Frontal cortex (tissue), 4 donors: ENCODE results near the gene MYLK. TPM values are rescaled to one million over a fixed set of nuclear protein-coding genes. Genes with fewer than 3 reads are reported as not detected.

Experiments
- DNase-seq, 2 donors: peaks; one replicate each; pipeline ENCODE4 v3.0.0; 2012; ENCODE audit warnings: low spot score in 2 of 2
- FAIRE-seq: peaks from 2 replicates; lab custom pipeline; 2012; peaks lifted over from hg19 to GRCh38; lab: Jason Lieb, UNC
- total RNA-seq: library from RNA; depleted of rRNA; stranded (reverse); fragments of >200 nt; gene quantifications from one replicate; pipeline ENCODE4 v1.2.3, GENCODE V29; 2014
- donor health status: control.
- donor health status: control.
- donor health status: control.

The MYLK gene
- total RNA-seq, 1 donor from 2014 or later: 6.1 TPM

GRCh38 chr3:123801474-123801873 is 82.7 kb downstream of the MYLK start:
- FAIRE-seq: no peak
- no peak for DNase-seq

- DNase-seq: no peak
- no peak for FAIRE-seq
Observed at GRCh38 chr3:123800362-123800682, 83.8 kb downstream of the MYLK start.

DNA sequence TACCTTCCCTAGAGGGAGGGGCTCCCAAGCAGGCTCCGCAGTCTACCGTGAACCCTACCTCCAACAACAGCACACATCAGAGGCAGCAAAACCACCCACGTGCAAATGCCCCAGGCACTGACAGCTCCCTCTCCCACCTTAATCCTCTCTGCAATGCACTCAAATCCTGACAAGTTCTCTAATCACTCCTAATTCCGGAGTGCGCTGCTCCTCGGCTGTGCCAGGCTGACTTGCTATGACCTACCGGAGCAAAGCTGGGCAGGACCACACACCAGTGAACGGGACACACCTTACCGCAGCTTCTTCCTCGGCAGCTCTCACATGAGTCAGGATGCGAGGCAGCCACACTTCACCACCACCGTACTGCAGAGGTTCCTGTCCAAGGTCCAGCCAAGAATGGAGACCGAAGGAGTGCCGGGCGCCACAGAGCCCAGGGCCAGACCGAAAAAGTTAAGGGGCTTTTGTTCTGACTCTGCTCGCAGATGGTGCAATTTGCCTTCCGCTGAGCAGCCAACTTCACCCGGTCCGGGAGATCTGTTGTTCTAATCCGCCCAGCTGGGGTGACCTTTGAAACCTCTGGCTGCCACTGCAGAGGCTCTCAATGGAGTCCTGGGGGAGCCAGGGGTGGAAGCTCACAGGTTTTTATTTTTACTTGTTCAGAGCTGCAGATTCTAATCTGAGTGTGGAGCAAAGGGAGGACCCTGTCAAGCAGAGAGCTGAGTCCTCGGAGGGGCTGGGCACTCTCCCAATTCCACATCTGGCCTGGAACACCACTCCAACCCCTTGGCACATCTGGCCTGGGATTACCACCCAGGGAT is 84.4 kb downstream of the MYLK start:
- FAIRE-seq: no peak
- DNase-seq: no peak

GRCh38 chr3:123798550-123798949 is 85.6 kb downstream of the MYLK start:
- FAIRE-seq (no peak), DNase-seq (no peak)

DNA sequence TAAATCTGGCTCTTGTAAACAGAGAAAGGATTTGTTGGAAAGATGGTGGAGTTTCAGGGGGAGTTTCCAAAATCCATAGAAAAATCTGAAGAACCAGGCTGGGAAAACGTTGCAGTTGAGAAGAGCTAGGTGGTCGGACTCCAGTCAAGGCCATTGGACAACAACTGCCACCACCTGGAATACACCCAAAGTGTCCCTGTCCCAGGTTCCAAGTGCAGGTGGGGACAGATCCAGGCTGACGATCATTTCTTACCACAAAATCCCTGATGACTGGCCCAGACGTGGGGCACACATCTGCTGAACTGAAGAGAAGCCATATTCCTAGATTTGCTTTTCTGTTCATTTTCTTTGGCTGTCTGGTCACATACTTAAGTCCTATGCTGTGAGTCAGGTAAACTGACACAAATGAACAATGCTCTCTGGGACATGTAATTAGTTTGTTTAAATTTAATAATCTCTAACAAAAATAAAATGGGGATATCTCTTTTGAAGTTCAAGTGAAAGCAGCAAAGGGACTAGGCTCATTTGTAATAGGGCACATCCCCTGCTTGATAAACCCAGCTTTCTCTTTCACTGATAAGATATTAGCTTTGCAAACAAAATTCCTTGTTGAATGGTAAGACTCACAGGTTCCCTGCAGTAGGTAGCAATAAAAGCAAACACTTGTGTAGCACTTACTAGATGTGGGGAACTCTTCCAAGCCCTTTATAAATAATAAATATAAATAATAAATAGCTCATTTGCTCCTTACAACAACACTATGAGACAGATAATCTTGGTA is 88.5 kb downstream of the MYLK start:
- DNase-seq (no peak), FAIRE-seq (no peak)

DNA sequence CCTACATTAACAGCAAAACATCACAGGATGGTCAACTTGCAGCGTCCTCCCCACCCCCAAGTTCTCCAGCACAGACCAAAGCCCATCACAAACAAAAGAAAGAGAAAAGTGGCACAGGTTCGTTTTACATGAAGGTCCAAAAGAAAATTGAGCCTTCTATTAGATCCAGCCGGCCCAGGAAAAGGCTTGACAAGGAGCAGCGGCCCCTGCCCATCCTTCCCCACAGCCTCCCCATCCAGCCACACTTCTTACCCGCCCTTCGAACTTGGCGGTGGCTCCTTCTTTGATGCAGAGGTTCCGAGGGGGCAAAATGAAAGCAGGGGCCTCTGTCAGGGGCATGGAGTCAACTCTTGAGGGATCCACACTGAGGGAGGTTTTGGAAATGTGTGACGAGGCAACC is 90.7 kb downstream of the MYLK start:
- DNase-seq: no peak

DNA sequence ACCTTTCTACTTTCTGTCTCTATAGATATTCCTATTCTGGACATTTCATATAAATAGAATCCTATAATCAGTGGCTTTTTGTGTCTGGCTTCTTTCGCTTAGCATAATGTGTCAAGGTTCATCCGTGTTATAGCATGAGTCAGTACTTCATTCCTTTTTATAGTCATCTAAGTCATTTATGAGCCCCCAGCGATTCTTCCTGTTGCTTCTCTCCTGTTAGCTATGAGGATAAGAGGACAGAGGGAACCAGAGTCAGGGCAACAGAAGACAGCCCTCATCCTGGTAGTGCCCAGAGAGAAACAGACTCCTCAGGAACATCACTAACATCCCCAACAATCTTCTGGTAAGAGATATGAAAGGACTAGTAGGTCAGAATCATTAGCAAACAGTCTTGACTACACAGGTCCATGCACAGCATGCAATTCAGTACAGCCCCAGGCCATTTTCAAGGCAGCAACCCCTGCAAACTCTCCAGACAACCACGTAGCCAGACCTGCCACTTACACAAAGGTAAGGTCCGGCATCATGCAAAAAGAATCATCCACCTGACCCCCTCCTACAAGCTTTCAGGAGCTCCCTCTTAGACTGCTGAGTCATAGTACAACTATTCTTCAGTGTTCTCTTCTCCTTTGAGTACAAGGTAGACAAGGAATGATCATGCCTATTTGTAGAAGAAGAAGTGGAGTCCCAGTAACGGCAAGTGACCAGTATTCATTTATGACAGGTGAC is 91.5 kb downstream of the MYLK start:
- no peak for FAIRE-seq
- DNase-seq: no peak

More for the DNA sequence above, 90.7 kb downstream of the MYLK start:
- FAIRE-seq: no peak

DNA sequence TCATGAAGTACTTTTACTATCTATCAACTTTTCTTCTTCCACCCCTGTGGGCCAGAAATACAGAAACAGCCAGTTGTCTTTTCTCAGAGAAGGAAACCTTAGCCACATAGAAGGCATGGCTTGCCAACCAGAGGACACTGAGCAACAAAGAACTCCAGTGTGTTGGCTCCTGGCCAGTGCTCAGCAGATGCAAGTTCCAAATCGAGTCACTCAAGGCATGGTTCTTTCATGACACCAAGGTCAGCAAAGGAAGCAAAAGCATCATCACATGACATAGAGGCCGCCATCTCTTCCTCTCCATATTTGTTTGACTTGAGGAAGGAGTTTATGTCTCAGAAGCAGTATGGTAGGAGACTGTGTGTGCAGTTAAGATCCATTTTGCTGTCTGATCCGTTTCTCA is 92.2 kb downstream of the MYLK start:
- no peak for FAIRE-seq
- no peak for DNase-seq

- FAIRE-seq: peak; percentile 13
- no peak for DNase-seq
Observed at GRCh38 chr3:123791417-123791816, 92.7 kb downstream of the MYLK start.

DNA sequence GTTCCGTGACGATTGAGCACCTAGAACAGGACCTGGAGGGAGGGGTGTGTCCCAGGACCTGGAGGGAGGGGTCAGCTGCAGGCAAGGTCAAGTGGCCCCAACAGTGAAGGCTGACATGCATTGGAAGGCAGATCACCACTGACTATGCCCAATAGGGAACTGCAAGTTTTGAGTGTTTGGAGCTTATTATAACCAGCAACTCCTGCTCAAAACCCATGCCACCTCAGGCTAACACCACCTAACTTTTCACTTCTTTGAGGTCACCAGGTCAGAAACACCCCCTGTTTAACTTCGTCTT is 93.1 kb downstream of the MYLK start:
- DNase-seq (no peak), FAIRE-seq (no peak)

DNA sequence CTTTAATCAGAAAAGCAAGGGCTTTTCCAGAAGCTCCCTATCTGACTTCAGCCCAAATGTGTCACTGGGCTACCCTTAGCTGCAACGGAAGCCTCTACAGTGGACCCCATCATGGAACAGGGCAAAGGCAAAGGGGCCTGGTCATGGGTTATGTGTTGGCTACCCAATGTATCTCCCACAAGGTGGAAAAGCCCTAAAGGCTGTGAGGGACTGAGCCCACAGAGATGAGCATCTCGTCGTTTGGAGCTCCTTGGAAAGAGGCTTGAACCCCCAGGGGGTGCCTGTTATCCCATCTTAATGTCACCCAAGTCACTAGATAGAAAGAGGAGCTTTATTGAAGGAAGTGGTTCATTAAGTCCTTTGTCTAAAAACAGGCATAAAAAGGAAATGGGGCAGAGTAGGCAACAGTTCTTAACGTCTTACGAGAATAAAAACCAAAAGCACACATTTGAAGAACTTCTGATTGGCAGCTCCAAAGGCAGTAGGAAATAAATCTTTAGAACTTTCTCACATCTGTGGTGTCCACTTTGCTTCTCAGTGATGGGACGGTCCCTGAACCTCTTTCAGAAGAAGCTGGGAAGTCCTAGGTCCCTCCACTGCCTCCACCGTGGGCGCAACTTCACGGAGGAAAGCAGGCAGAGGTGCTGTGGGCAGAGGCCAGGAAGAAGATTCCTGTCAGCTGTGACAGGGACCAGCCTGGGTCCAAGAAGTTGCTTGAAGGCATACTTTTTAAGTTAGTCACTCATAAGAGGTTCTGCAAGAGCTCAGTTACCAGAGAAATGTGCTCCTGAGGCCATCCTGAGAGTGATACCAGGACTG is 93.7 kb downstream of the MYLK start:
- DNase-seq (no peak), FAIRE-seq (no peak)

DNA sequence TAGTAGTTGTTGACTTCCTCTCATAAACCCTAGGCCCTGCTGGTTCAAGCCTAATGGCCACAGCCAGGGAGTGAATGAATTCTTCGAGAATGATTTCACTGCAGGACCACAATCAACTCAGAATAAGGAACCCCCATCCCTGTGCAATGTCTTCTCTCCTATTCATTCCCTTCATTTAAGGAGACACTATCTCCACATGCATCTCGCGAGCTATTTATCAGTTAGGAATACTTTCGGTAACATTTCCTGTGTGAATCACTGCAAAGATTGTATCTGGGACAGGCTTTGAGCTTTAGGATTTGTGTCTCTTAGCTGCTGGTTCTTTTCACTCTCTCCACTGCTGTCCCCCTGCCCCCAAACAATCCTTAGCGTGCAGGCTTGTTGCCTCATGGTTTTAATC is 94.4 kb downstream of the MYLK start:
- FAIRE-seq: no peak
- DNase-seq: no peak

DNA sequence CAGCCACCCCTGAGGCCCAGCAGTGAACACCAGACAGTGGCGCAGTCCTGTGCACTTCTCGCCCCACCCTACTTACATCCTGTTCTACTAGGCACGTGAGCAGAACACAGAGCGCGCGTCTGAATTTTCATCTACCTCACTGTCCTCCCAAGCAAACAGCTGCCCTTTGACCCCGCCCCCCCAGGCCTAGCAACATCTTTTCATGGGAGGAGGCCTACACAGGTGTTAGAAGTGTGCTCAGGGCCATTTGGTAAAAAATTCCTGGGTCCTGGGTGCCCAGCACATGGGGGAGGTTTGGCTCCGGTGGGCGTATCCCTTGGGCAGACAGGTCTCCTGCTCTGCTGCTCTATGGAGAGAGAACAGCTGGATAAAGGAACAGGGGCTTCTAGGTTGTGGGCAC is 95.0 kb downstream of the MYLK start:
- DNase-seq: no peak
- no peak for FAIRE-seq

- DNase-seq (no peak), FAIRE-seq (no peak)
Observed at GRCh38 chr3:123788710-123789109, 95.4 kb downstream of the MYLK start.

DNA sequence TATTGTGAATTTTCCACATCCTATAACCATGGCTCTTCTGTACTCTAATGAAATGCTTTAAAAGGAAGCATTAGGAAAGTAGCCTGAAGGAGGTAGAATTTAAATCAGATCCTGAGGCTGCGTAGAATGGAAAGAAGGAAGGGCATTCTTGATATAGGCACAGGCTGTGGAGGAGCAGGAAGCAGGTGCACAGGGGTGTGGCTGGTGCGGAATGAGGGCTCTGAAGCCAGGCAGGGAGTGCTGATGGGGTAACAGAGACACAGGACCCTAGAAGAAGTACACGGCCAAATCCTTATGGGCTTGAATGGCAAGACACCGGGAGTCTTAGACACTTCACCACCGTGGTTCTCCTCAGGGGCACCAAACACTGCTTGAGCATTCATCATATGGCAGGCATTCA is 97.0 kb downstream of the MYLK start:
- no peak for DNase-seq
- FAIRE-seq: no peak

DNA sequence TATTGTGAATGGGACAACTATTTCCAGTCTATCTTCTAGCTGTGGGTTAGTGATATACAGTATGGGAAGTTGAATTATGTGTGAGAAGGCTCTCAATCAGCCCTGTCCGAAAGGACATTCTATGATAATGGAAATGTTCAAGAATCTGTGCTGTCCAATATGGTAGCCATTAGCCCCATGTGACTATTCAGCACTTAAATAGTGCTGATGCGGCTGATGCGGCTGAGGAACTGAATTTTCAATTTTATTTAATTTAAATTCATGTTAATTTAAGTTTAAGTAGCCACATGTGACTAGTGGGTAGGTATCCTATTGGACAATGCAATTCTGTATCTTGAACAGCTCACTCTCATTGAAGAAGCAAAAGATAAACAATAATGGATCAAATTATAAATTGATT is 98.5 kb downstream of the MYLK start:
- DNase-seq: no peak

DNA sequence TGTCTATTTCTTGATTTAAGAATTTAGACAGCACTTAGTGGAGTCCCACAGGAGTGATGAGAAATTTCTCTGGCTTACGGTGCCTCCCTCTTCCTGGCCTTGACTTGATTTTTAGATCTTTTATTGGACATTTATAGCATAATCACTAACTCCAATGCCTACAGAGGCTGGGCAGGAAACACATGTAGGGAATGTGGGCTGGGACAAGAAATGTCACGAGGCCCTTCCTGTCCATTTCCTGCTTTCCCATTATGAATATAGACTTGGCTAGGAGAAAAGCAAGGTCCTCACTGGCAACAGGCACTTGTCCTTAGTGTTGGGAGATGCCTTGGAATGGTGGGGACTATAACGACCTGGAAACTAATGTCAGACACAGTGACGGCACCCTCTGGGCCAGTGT is 100.3 kb downstream of the MYLK start:
- DNase-seq (no peak), FAIRE-seq (no peak)

More for the DNA sequence above, 98.5 kb downstream of the MYLK start:
- no peak for FAIRE-seq

GRCh38 chr3:123783050-123783689 is 101.0 kb downstream of the MYLK start:
- FAIRE-seq: no peak
- no peak for DNase-seq

- DNase-seq (no peak), FAIRE-seq (no peak)
Observed at GRCh38 chr3:123782488-123782887, 101.6 kb downstream of the MYLK start.
